ENCODE data around the gene GRIN1. TPM values are rescaled to one million over a fixed set of nuclear protein-coding genes. Genes with fewer than 3 reads are reported as not detected.

GRIN1 gene
- polyA plus RNA-seq, 2 of the 4 experiments (the other 2 are of a cell fraction): 0.13 to 0.45 TPM

- ATAC-seq (no peak), FAIRE-seq (no peak)
- WGBS (ENCODE audit: missing lambda C conversion rate): 97% methylated on average over 13 of the region's 17 CpGs
Measured at GRCh38 chr9:137107982-137108381, 31.0 kb upstream of the GRIN1 start.

GRCh38 chr9:137108608-137109249, 30.2 kb upstream of the GRIN1 start:
- Histone ChIP-seq H3K4me3 (no peak overlapping the region), H3K27ac (no peak overlapping the region), H3K9me3 (no peaks in the 10 kb centered on the region), H3K4me1 (no peaks in the 10 kb centered on the region), H3K4me2 (no peak overlapping the region)
- no peak for FAIRE-seq
- ChIA-PET CTCF (interaction anchor here (0.6 to 5.9 kb wide), 12 partner anchors 10 to 217 kb away, joined by 3 to 39 read pairs (median 5); partner anchors contain the start of genes MAN1B1 and RNF224), POLR2A (no interaction called here)
- DNase-seq (ENCODE audit: low read depth in 1 of 2, low spot score in 1 of 2): no peak
- no peak for ATAC-seq
- 92% methylated on average over 17 of the region's 29 CpGs for WGBS (ENCODE audit: missing lambda C conversion rate)
- no peak for TF ChIP-seq EHF (CRISPR knock-in tag; IDR thresholded peaks at IDR 0.05)
- no peak for TF ChIP-seq MAZ (IDR thresholded peaks at IDR 0.05; ENCODE audit: borderline replicate concordance, low read depth, low read length)
- no peak for TF ChIP-seq NFE2L2 (conservative IDR thresholded peaks at IDR 0.05; ENCODE audit: low read length)
- no peak for TF ChIP-seq HEYL (CRISPR knock-in tag; IDR thresholded peaks at IDR 0.05)
- no peak for TF ChIP-seq MAFK (IDR thresholded peaks at IDR 0.05; ENCODE audit: partially characterized antibody)
- TF ChIP-seq RARB (CRISPR knock-in tag; IDR thresholded peaks at IDR 0.05): no peak
- TF ChIP-seq EHMT2 (IDR thresholded peaks at IDR 0.05; ENCODE audit: low read depth): no peak
- no peak for TF ChIP-seq HOXB5 (CRISPR knock-in tag; IDR thresholded peaks at IDR 0.05)
- TF ChIP-seq RNF2 (IDR thresholded peaks at IDR 0.05; ENCODE audit: borderline replicate concordance, low read depth): no peak
- TF ChIP-seq NR3C1 (IDR thresholded peaks at IDR 0.05): no peak
- no peak for TF ChIP-seq USF2 (IDR thresholded peaks at IDR 0.05)
- no peak for TF ChIP-seq JUN (IDR thresholded peaks at IDR 0.05)
- no peak for TF ChIP-seq ZNF302 (CRISPR knock-in tag; IDR thresholded peaks at IDR 0.05)
- TF ChIP-seq CTCF (IDR thresholded peaks at IDR 0.05): no peak
- no peak for TF ChIP-seq E2F6 (IDR thresholded peaks at IDR 0.05; ENCODE audit: borderline replicate concordance, low read depth)
- TF ChIP-seq ZC3H11A (IDR thresholded peaks at IDR 0.05): no peak

More at GRCh38 chr9:137107982-137108381, 31.0 kb upstream of the GRIN1 start:
- no peak overlapping the region for H3K4me2 ChIP-seq
- CTCF ChIA-PET: interaction anchor here (0.9 to 5.9 kb wide), 9 partner anchors 12 to 129 kb away, joined by 3 to 39 read pairs (median 9); partner anchors contain the start of genes MAN1B1, NPDC1 and RNF224
- DNase-seq (ENCODE audit: low read depth in 1 of 2, low spot score in 1 of 2): no peak
- no peaks in the 10 kb centered on the region for H3K4me1 ChIP-seq
- no peak overlapping the region for H3K27ac ChIP-seq
- no peak overlapping the region for H3K4me3 ChIP-seq
- H3K9me3 ChIP-seq: peaks cover 1% of the 10 kb centered on the region; the same call in 1 of the 3 replicates
- POLR2A ChIA-PET: interaction anchor here (1.5 kb wide), 1 partner anchor 21 kb away, joined by 4 read pairs; the partner anchor contains the start of gene MAN1B1
- TF ChIP-seq USF2 (IDR thresholded peaks at IDR 0.05): no peak
- no peak for TF ChIP-seq NR3C1 (IDR thresholded peaks at IDR 0.05)
- no peak for TF ChIP-seq KDM1A (IDR thresholded peaks at IDR 0.05; ENCODE audit: low read depth)
- TF ChIP-seq FOSB (CRISPR knock-in tag; IDR thresholded peaks at IDR 0.05): no peak
- no peak for TF ChIP-seq CBX2 (IDR thresholded peaks at IDR 0.05; ENCODE audit: borderline replicate concordance, low read depth)
- TF ChIP-seq MAX (IDR thresholded peaks at IDR 0.05): no peak
- TF ChIP-seq PHF8 (IDR thresholded peaks at IDR 0.05; ENCODE audit: borderline replicate concordance, low read depth): no peak
- TF ChIP-seq HES2 (IDR thresholded peaks at IDR 0.05): no peak
